Body of pancreas (tissue), 4 donors: ENCODE data around the gene UBE2J1.

ENCODE experiments used
- POLR2A ChIP-seq, 3 donors: fragments of 450-650 bp; IDR thresholded peaks; one replicate each; pipeline ENCODE4 v1.6.1; 2016; ENCODE audit warnings: antibody characterized with exemption in 3 of 3, mild to moderate bottlenecking in 2 of 3
- TF ChIP-seq, protein P1 (sequence below), 7 experiments: fragments of 450-650 bp in 4 of 7; fragments of 200-600 bp in 3 of 7; sonication (generic) in 3 of 7; IDR thresholded peaks; one replicate each; pipeline ENCODE4 v1.5.1; 2016 to 2019; ENCODE audit warnings: antibody characterized with exemption in 7 of 7

DNA sequence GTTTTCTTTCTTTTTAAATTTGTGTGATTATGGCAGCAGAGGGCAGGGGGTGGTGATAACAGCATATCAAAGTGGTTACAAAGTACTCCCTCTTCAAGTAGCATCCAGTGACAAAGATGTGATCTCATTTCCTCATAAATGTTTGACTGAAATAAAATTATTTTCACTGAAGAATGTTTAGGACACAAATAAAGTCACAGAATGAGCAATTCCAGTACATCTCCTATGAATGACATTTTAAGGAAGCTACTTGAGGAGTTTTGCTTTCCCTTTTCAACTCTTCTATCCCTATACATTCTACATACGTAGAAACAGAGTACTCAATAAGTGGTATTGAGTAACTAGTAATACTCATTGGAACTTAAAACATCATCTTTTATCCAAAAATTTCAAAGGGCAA, 23.5 kb downstream of the UBE2J1 start:
- TF ChIP-seq, protein P1, sequence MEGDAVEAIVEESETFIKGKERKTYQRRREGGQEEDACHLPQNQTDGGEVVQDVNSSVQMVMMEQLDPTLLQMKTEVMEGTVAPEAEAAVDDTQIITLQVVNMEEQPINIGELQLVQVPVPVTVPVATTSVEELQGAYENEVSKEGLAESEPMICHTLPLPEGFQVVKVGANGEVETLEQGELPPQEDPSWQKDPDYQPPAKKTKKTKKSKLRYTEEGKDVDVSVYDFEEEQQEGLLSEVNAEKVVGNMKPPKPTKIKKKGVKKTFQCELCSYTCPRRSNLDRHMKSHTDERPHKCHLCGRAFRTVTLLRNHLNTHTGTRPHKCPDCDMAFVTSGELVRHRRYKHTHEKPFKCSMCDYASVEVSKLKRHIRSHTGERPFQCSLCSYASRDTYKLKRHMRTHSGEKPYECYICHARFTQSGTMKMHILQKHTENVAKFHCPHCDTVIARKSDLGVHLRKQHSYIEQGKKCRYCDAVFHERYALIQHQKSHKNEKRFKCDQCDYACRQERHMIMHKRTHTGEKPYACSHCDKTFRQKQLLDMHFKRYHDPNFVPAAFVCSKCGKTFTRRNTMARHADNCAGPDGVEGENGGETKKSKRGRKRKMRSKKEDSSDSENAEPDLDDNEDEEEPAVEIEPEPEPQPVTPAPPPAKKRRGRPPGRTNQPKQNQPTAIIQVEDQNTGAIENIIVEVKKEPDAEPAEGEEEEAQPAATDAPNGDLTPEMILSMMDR (IDR thresholded peaks at IDR 0.05), result no peak
- TF ChIP-seq POLR2A (IDR thresholded peaks at IDR 0.05), result no peak
